Activated naive CD8-positive, alpha-beta T cell treated with anti-CD3 and anti-CD28 coated beads, Interleukin-2, amount 10 ng/mL, durations not matched to agents 7 days and 5 days (primary cell): Measurements from ENCODE around the gene MAPKAP1. TPM values are rescaled to one million over a fixed set of nuclear protein-coding genes. Genes with fewer than 3 reads are reported as not detected.

Source experiments
- ATAC-seq: fragments of 150-1000 bp; cut with Tn5 transposase; one replicate; pipeline ENCODE4 v1.10.0; 2021; ENCODE audit warnings: low read depth, moderate library complexity
- POLR2A ChIA-PET: fragments of 350-600 bp; sonication (Branson Sonifier 250); formaldehyde crosslinking; loops from one replicate; lab custom pipeline; 2021; ENCODE audit warnings: antibody characterized with exemption; lab: Charles Lee
- DNase-seq: peaks from one replicate; pipeline ENCODE4 v3.0.0; 2021
- H3K27ac Mint-ChIP-seq: one replicate; pipeline ENCODE4 v1.8.0; 2022; ENCODE audit warnings: mild to moderate bottlenecking, mixed read lengths
- H3K27me3 Mint-ChIP-seq: one replicate; pipeline ENCODE4 v1.8.0; 2022; ENCODE audit warnings: mild to moderate bottlenecking, moderate library complexity, mixed read lengths
- H3K36me3 Mint-ChIP-seq: one replicate; pipeline ENCODE4 v1.8.0; 2021; ENCODE audit warnings: mild to moderate bottlenecking, mixed read lengths
- H3K4me1 Mint-ChIP-seq: one replicate; pipeline ENCODE4 v1.8.0; 2021; ENCODE audit warnings: mixed read lengths
- H3K4me3 Mint-ChIP-seq: one replicate; pipeline ENCODE4 v1.8.0; 2022; ENCODE audit warnings: mild to moderate bottlenecking, moderate library complexity, mixed read lengths
- H3K9me3 Mint-ChIP-seq: one replicate; pipeline ENCODE4 v1.8.0; 2021; ENCODE audit warnings: mixed read lengths
- total RNA-seq, 2 experiments: library from RNA; stranded (reverse); gene quantifications; one replicate each; pipeline ENCODE4 v1.2.3, GENCODE V29; 2021

MAPKAP1 gene
- total RNA-seq, 2 experiments from 2014 or later: 48.2 to 51.5 TPM

GRCh38 chr9:125505988-125506438 lies 201.0 kb downstream of the MAPKAP1 start:
- ATAC-seq: no peak
- POLR2A ChIA-PET: no interaction called here

DNA sequence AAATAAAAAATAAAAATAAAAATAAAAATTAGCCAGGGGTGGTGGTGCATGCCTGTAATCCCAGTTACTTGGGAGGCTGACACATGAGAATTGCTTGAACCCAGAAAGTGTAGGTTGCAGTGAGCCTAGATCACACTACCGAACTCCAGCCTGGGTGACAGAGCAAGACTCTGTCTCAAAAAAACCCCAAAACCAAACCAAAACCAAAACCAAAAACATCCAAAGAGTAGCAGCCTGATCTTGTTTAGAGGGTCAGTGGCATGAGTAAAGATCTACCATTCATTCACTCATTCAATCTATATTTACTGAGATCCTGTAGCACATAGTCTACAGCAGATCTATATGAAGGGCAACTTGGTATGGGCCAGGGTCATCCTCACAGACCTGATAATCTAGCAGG lies 202.4 kb downstream of the MAPKAP1 start:
- Mint-ChIP-seq H3K4me3 (no peak overlapping the region), H3K4me1 (peaks cover 4% of the 10 kb centered on the region), H3K36me3 (peaks cover 14% of the 10 kb centered on the region), H3K9me3 (no peaks in the 10 kb centered on the region), H3K27ac (peak overlapping the region; percentile 11), H3K27me3 (no peaks in the 10 kb centered on the region)
- DNase-seq (no peak), ATAC-seq (no peak)
- POLR2A ChIA-PET: no interaction called here

More at GRCh38 chr9:125505988-125506438, 201.0 kb downstream of the MAPKAP1 start:
- Mint-ChIP-seq H3K27ac (no peak overlapping the region), H3K4me3 (no peak overlapping the region), H3K4me1 (peaks cover 4% of the 10 kb centered on the region), H3K9me3 (no peaks in the 10 kb centered on the region), H3K36me3 (peaks cover 9% of the 10 kb centered on the region), H3K27me3 (no peaks in the 10 kb centered on the region)
- no peak for DNase-seq

- H3K27ac Mint-ChIP-seq: no peak overlapping the region
- peaks cover 12% of the 10 kb centered on the region for H3K36me3 Mint-ChIP-seq
- H3K9me3 Mint-ChIP-seq: no peaks in the 10 kb centered on the region
- H3K27me3 Mint-ChIP-seq: no peaks in the 10 kb centered on the region
- POLR2A ChIA-PET: no interaction called here
- no peaks in the 10 kb centered on the region for H3K4me1 Mint-ChIP-seq
- no peak for ATAC-seq
- DNase-seq: no peak
- H3K4me3 Mint-ChIP-seq: no peak overlapping the region
Measured at GRCh38 chr9:125497906-125498305, 209.1 kb downstream of the MAPKAP1 start.

DNA sequence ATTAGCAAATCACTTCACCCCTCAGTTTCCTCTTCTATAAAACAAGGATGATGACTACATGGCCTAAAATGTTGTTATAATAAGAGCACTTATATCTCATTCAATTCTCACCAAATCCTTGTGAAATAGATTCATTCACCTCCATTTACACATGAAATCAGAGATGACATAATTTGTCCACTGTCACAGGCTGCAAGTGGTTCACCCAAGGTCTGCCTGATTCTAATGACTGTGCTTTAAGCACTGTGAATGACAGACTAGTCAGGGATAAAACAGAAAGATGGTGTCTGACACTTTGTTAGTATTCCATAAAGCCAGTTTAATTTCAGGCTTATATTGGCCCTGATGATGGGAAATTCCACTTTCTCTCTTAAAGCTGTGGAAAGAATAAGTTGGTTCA lies 209.5 kb downstream of the MAPKAP1 start:
- no peak overlapping the region for H3K27ac Mint-ChIP-seq
- peaks cover 12% of the 10 kb centered on the region for H3K36me3 Mint-ChIP-seq
- ATAC-seq (no peak), DNase-seq (no peak)
- POLR2A ChIA-PET: no interaction called here
- H3K4me3 Mint-ChIP-seq: no peak overlapping the region
- no peaks in the 10 kb centered on the region for H3K9me3 Mint-ChIP-seq
- no peaks in the 10 kb centered on the region for H3K4me1 Mint-ChIP-seq
- no peaks in the 10 kb centered on the region for H3K27me3 Mint-ChIP-seq

DNA sequence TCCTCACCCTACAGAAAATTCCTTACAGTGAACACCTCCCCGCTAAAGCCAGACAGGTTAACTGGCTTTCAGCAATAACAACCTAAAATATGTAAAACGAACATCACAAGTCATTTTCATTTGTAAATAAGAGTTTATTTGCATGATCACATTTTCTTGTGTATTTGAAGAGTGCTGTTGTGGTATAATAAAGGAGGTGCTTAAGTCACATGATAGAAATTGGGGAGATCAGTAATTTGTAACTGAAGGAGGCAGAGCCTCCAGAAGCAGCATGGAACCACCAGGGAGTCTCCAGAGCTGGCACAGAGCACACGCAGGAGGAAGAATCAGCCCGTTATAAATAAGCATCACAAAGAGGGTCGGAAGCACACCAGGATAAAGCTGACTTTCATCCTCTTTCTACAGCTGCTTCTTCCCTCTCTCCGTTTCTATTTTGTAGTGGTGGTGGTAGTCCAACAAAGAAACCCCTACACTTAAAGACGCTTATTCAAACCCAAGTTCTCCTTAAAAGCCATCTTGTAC lies 210.6 kb downstream of the MAPKAP1 start:
- Mint-ChIP-seq H3K4me3 (no peak overlapping the region), H3K27me3 (no peaks in the 10 kb centered on the region), H3K27ac (no peak overlapping the region), H3K36me3 (peaks cover 8% of the 10 kb centered on the region), H3K9me3 (no peaks in the 10 kb centered on the region), H3K4me1 (no peaks in the 10 kb centered on the region)
- no peak for DNase-seq
- ATAC-seq: no peak
- POLR2A ChIA-PET: no interaction called here

DNA sequence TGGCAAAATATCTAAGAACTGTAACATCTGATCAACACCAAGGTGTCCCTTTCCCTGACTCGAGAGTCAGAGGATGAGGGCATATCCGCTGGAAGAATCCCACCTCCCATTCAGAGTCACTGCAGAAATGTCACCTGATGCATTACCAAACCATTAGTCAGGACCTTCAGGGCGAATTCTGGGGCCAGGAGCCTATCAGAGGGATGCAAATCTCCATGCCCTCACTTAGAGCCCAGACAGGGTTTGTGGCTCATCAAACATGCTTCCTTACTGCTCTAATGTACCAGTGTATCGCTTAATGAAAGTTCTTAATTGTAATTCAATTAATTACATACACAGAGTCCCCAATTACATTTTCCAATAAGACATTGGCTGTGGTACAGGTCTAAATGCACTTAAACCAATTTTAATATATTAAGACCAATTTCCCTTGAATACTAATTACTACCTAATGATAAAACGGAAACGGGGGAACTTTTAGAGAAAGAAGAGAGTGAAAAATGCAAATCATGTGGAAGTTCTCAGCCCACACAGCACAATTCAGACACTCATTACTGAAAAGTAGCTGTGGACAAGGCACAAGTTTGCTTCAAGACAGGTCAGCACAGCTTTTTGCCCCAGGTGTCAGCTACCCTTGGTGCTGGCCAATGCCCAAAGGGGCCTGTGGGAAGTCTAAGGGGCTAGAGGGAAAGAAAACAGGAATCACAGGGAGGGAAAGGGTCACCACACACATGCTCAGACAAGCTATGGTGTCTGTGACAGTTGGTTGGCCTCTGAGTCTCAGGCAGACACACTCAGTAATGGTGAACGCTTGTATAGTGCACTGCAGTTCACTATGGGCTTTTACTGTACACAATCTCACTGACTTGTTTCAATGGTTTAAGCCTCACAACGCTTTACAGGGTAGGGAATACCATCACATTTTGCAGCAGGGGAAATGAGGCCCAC lies 211.6 kb downstream of the MAPKAP1 start:
- no peaks in the 10 kb centered on the region for H3K4me1 Mint-ChIP-seq
- POLR2A ChIA-PET: no interaction called here
- H3K36me3 Mint-ChIP-seq: peaks cover 2% of the 10 kb centered on the region
- ATAC-seq: no peak
- DNase-seq: no peak
- H3K4me3 Mint-ChIP-seq: no peak overlapping the region
- no peak overlapping the region for H3K27ac Mint-ChIP-seq
- no peaks in the 10 kb centered on the region for H3K27me3 Mint-ChIP-seq
- H3K9me3 Mint-ChIP-seq: no peaks in the 10 kb centered on the region

DNA sequence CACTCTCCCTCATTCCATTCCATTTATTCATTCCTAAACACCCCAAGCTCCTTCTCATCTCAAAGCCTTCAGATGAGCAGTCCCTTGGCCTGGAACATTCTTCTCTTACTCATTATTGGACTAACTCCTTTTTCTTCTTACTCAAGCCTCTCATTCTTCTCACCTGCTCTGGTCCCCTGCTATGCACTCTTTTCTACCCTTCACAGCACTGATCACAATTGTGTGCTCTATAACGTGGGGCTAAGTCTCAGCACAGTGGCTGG lies 212.4 kb downstream of the MAPKAP1 start:
- Mint-ChIP-seq H3K27me3 (no peaks in the 10 kb centered on the region), H3K36me3 (peaks cover 1% of the 10 kb centered on the region), H3K9me3 (no peaks in the 10 kb centered on the region), H3K4me1 (no peaks in the 10 kb centered on the region), H3K4me3 (no peak overlapping the region), H3K27ac (no peak overlapping the region)
- POLR2A ChIA-PET: no interaction called here
- no peak for ATAC-seq
- no peak for DNase-seq

GRCh38 chr9:125493881-125494652 lies 212.9 kb downstream of the MAPKAP1 start:
- Mint-ChIP-seq H3K36me3 (peaks cover 2% of the 10 kb centered on the region), H3K27ac (no peak overlapping the region), H3K9me3 (no peaks in the 10 kb centered on the region), H3K4me1 (no peaks in the 10 kb centered on the region), H3K4me3 (no peak overlapping the region), H3K27me3 (no peaks in the 10 kb centered on the region)
- DNase-seq (no peak), ATAC-seq (no peak)
- POLR2A ChIA-PET: no interaction called here

- Mint-ChIP-seq H3K9me3 (no peaks in the 10 kb centered on the region), H3K36me3 (peaks cover 2% of the 10 kb centered on the region), H3K4me1 (no peaks in the 10 kb centered on the region), H3K27me3 (no peaks in the 10 kb centered on the region), H3K27ac (no peak overlapping the region), H3K4me3 (no peak overlapping the region)
- no peak for DNase-seq
- ATAC-seq: no peak
- POLR2A ChIA-PET: no interaction called here
Measured at GRCh38 chr9:125493384-125493783, 213.6 kb downstream of the MAPKAP1 start.

DNA sequence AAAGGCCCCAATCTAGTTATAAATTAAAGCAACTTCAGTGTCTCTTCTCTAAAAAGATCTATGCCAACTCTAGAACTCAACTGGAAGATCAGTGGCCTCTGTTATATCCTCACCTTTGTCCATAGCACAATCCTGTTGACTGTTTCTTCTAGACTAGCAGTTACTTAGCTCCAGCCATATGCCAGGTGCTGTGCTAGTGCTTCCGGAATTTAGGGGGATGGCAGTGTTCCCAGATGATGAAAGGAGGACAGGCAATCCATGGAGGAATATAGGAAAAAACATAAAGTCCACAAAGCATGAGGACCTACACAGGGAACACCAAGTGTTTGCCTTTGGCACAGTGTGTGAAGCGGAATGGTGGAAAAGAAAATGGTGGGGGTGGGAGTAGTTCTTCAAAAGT lies 214.3 kb downstream of the MAPKAP1 start:
- Mint-ChIP-seq H3K36me3 (peaks cover 2% of the 10 kb centered on the region), H3K27ac (no peak overlapping the region), H3K4me3 (no peak overlapping the region), H3K9me3 (no peaks in the 10 kb centered on the region), H3K4me1 (no peaks in the 10 kb centered on the region), H3K27me3 (no peaks in the 10 kb centered on the region)
- no peak for ATAC-seq
- DNase-seq: no peak
- POLR2A ChIA-PET: no interaction called here

DNA sequence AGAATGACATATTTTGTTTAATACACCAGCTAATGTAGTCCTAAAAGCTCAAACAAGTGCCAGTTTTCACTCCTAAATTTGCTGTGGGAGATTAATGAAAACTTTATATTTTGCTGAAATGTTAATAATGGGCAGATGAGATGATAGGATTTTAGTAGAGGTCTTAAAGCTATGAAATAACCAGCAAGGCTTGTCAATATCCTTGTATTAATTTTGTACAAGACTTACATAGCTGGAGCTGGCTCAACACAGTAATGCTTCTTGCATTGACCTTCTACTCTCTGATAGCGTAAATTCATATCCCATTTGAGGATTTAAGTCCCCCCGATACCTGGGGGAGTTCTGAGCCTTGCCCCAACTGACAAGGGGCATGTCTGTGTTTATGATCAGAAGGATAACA lies 219.2 kb downstream of the MAPKAP1 start:
- Mint-ChIP-seq H3K4me3 (no peak overlapping the region), H3K27me3 (no peaks in the 10 kb centered on the region), H3K36me3 (peaks cover 5% of the 10 kb centered on the region), H3K4me1 (no peaks in the 10 kb centered on the region), H3K27ac (no peak overlapping the region), H3K9me3 (no peaks in the 10 kb centered on the region)
- POLR2A ChIA-PET: no interaction called here
- no peak for ATAC-seq
- DNase-seq: no peak

- DNase-seq: no peak
- H3K4me3 Mint-ChIP-seq: no peak overlapping the region
- no peak overlapping the region for H3K27ac Mint-ChIP-seq
- H3K36me3 Mint-ChIP-seq: peaks cover 8% of the 10 kb centered on the region
- H3K27me3 Mint-ChIP-seq: no peaks in the 10 kb centered on the region
- POLR2A ChIA-PET: no interaction called here
- H3K9me3 Mint-ChIP-seq: no peaks in the 10 kb centered on the region
- H3K4me1 Mint-ChIP-seq: no peaks in the 10 kb centered on the region
- ATAC-seq: no peak
Measured at GRCh38 chr9:125486576-125486975, 220.4 kb downstream of the MAPKAP1 start.

- peaks cover 8% of the 10 kb centered on the region for H3K36me3 Mint-ChIP-seq
- H3K4me3 Mint-ChIP-seq: no peak overlapping the region
- DNase-seq: no peak
- POLR2A ChIA-PET: no interaction called here
- no peaks in the 10 kb centered on the region for H3K27me3 Mint-ChIP-seq
- no peak overlapping the region for H3K27ac Mint-ChIP-seq
- ATAC-seq: no peak
- H3K9me3 Mint-ChIP-seq: no peaks in the 10 kb centered on the region
- no peaks in the 10 kb centered on the region for H3K4me1 Mint-ChIP-seq
Measured at GRCh38 chr9:125486152-125486508, 220.9 kb downstream of the MAPKAP1 start.
